ENCODE measurements around the gene AIFM1. TPM values are rescaled to one million over a fixed set of nuclear protein-coding genes. Genes with fewer than 3 reads are reported as not detected.

The AIFM1 gene
- total RNA-seq, 3 donors from 2014 or later, result 45.3 to 66.9 (median 50.0) TPM

Other genes with a start within 250 kb of the AIFM1 start
- gene BCORL1, start 183.2 kb downstream of the AIFM1 start, total RNA-seq, result 10 to 100 TPM in 2 of 3 donors, 1 to 10 TPM in 1; 7.3 to 24.2 (median 10.0) TPM
- gene ELF4, start 55.3 kb downstream of the AIFM1 start, total RNA-seq, result 10 to 100 TPM; 26.3 to 65.0 (median 43.7) TPM
- gene RAB33A, start 6.1 kb upstream of the AIFM1 start, total RNA-seq, result under 1 TPM; 0.38 to 0.55 (median 0.47) TPM
- gene ZNF280C, start 103.1 kb upstream of the AIFM1 start, total RNA-seq, result 1 to 10 TPM; 2.3 to 4.3 (median 3.2) TPM
- gene SLC25A14, start 174.1 kb upstream of the AIFM1 start, total RNA-seq, result 10 to 100 TPM in 2 of 3 donors, 1 to 10 TPM in 1; 8.3 to 12.9 (median 12.7) TPM
- gene GPR119, start 219.8 kb upstream of the AIFM1 start, total RNA-seq, result under 1 TPM in 1 of 3 donors, not detected in 2; 0.29 TPM
- 10 to 100 TPM; 14.7 to 18.1 (median 15.0) TPM for gene RBMX2, start 236.1 kb upstream of the AIFM1 start, total RNA-seq

Data from mucosa of descending colon (tissue), 3 donors.